Prostate gland (tissue), 2 donors: Measurements from ENCODE around the gene BMPER. TPM values are rescaled to one million over a fixed set of nuclear protein-coding genes. Genes with fewer than 3 reads are reported as not detected.

Source experiments
- DNase-seq: peaks from one replicate; pipeline ENCODE4 v3.0.0-alpha.2; 2019; ENCODE audit warnings: low spot score
- H3K27ac ChIP-seq, 2 donors: fragments of 200-600 bp; sonication (generic); 2 replicates each; pipeline ENCODE4 v1.5.1; 2017 to 2019
- H3K27me3 ChIP-seq: fragments of 200-600 bp; sonication (generic); replicated peaks from 2 replicates; pipeline ENCODE4 v1.5.1; 2019; ENCODE audit not compliant: insufficient read depth
- H3K36me3 ChIP-seq, 2 donors: fragments of 200-600 bp; sonication (generic); 1 replicate in 1 of 2; 2 replicates in 1 of 2; pipeline versions ENCODE4 v1.5.1 to v1.8.1; 2017 to 2019
- H3K4me1 ChIP-seq: fragments of 200-600 bp; sonication (generic); replicated peaks from 2 replicates; pipeline ENCODE4 v1.5.1; 2019
- H3K4me3 ChIP-seq, 2 donors: fragments of 200-600 bp; sonication (generic); 2 replicates each; pipeline ENCODE4 v1.5.1; 2017 to 2019
- H3K9me3 ChIP-seq: fragments of 200-600 bp; sonication (generic); 2 replicates; pipeline ENCODE4 v1.5.1; 2017
- POLR2A ChIP-seq: fragments of 450-650 bp; IDR thresholded peaks from one replicate; pipeline ENCODE4 v1.6.1; 2016; ENCODE audit warnings: antibody characterized with exemption, mild to moderate bottlenecking
- POLR2AphosphoS5 ChIP-seq: sonication (generic); formaldehyde crosslinking; IDR thresholded peaks from one replicate; pipeline ENCODE4 v1.6.1; 2017; ENCODE audit warnings: antibody characterized with exemption
- WGBS: methylation state at CpG from one replicate; pipeline ENCODE4 v1.1.5; 2018; 5-methylcytosine and 5-hydroxymethylcytosine counted together
- intact Hi-C: fragments of 100-400 bp; cut with DNase I; formaldehyde crosslinking; loops from one replicate; pipeline ENCODE4 v1.14.2; 2022
- total RNA-seq, 2 donors: library from RNA; depleted of rRNA; stranded (reverse); fragments of >200 nt; gene quantifications; one replicate each; pipeline ENCODE4 v1.1.0, GENCODE V29; 2016
- TF ChIP-seq, protein P1 (sequence below), 4 experiments: fragments of 200-600 bp in 2 of 4; fragments of 450-650 bp in 2 of 4; sonication (generic) in 2 of 4; IDR thresholded peaks; 1 replicate in 3 of 4; 2 replicates in 1 of 4; pipeline ENCODE4 v1.5.1; 2016 to 2019; ENCODE audit warnings: antibody characterized with exemption in 4 of 4, mild to moderate bottlenecking in 2 of 4, moderate library complexity in 2 of 4

Gene BMPER
- total RNA-seq, 2 donors from 2014 or later: 4.5 to 8.4 TPM

GRCh38 chr7:34031156-34031555 lies 125.8 kb downstream of the BMPER start:
- Histone ChIP-seq H3K9me3 (no peaks in the 10 kb centered on the region), H3K4me3 (no peak overlapping the region), H3K27me3 (no peaks in the 10 kb centered on the region), H3K4me1 (no peaks in the 10 kb centered on the region), H3K27ac (no peak overlapping the region), H3K36me3 (no peaks in the 10 kb centered on the region)
- no peak for TF ChIP-seq POLR2A
- TF ChIP-seq, protein P1, sequence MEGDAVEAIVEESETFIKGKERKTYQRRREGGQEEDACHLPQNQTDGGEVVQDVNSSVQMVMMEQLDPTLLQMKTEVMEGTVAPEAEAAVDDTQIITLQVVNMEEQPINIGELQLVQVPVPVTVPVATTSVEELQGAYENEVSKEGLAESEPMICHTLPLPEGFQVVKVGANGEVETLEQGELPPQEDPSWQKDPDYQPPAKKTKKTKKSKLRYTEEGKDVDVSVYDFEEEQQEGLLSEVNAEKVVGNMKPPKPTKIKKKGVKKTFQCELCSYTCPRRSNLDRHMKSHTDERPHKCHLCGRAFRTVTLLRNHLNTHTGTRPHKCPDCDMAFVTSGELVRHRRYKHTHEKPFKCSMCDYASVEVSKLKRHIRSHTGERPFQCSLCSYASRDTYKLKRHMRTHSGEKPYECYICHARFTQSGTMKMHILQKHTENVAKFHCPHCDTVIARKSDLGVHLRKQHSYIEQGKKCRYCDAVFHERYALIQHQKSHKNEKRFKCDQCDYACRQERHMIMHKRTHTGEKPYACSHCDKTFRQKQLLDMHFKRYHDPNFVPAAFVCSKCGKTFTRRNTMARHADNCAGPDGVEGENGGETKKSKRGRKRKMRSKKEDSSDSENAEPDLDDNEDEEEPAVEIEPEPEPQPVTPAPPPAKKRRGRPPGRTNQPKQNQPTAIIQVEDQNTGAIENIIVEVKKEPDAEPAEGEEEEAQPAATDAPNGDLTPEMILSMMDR (IDR thresholded peaks at IDR 0.05): no peak
- TF ChIP-seq POLR2AphosphoS5: no peak
- no peak for DNase-seq
- 80% methylated on average over 2 of the region's 2 CpGs for WGBS
- intact Hi-C loops: no loop called here

- Histone ChIP-seq H3K4me3 (no peak overlapping the region), H3K9me3 (no peaks in the 10 kb centered on the region), H3K4me1 (no peaks in the 10 kb centered on the region), H3K27me3 (no peaks in the 10 kb centered on the region), H3K36me3 (no peaks in the 10 kb centered on the region), H3K27ac (no peak overlapping the region)
- WGBS: 27% methylated on average over 1 of the region's 1 CpG
- no peak for DNase-seq
- TF ChIP-seq, protein P1 (IDR thresholded peaks at IDR 0.05): no peak
- no peak for TF ChIP-seq POLR2A
- no peak for TF ChIP-seq POLR2AphosphoS5
- intact Hi-C loops: no loop called here
Measured at GRCh38 chr7:34034728-34035127, 129.4 kb downstream of the BMPER start.

GRCh38 chr7:34036051-34036920 lies 130.9 kb downstream of the BMPER start:
- no peaks in the 10 kb centered on the region for H3K9me3 ChIP-seq
- no peak overlapping the region for H3K4me3 ChIP-seq
- H3K36me3 ChIP-seq: no peaks in the 10 kb centered on the region
- DNase-seq: no peak
- intact Hi-C loops: no loop called here
- H3K27ac ChIP-seq: no peak overlapping the region
- 54% methylated on average over 8 of the region's 8 CpGs for WGBS
- no peaks in the 10 kb centered on the region for H3K4me1 ChIP-seq
- no peak for TF ChIP-seq POLR2AphosphoS5
- TF ChIP-seq, protein P1 (IDR thresholded peaks at IDR 0.05): no peak
- no peaks in the 10 kb centered on the region for H3K27me3 ChIP-seq

DNA sequence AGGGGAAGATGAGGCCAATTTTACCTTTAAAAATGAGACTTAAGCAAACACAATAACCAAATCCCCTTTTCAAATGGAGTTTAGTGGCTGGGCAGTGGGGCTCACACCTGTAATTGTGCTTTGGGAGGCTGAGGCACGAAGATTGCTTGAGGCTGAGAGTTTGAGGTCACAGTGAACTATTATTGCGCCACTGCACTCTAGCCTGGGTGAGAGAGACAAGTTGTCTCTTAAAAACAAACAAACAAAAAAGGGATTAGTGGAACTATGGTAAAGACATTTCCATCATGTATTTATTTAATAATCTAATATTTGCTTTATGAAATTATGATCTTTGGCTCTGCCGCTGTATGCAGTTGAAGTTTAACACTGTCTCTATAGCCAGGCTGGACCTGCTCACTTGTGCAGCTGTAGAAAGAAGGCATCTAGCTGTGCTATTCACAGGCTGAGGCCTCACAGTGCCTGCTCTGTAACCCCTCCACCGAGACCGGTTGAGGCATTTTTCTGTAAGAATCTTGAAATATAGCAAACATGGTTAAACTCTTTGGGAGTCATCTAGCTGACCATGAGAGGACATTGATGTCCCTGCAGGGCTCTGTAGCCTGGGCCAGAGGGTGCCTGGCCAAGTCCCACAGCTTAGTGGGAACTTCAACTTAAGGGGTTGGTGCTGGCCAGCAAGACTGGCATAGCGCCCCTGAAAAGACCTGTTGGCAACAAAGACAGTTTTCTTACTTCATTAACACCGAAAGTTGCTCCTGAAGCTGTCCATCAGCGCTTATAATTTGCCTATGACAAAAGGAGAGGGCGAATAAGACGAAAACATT lies 131.8 kb downstream of the BMPER start:
- no peak for DNase-seq
- H3K4me1 ChIP-seq: no peaks in the 10 kb centered on the region
- H3K4me3 ChIP-seq: no peak overlapping the region
- H3K27me3 ChIP-seq: no peaks in the 10 kb centered on the region
- WGBS: 88% methylated on average over 10 of the region's 10 CpGs
- intact Hi-C loops: no loop called here
- no peaks in the 10 kb centered on the region for H3K36me3 ChIP-seq
- no peaks in the 10 kb centered on the region for H3K9me3 ChIP-seq
- no peak overlapping the region for H3K27ac ChIP-seq
- no peak for TF ChIP-seq POLR2A
- peak; percentile 43 for TF ChIP-seq POLR2AphosphoS5

- no peaks in the 10 kb centered on the region for H3K36me3 ChIP-seq
- TF ChIP-seq POLR2AphosphoS5 (no peak), POLR2A (no peak)
- TF ChIP-seq, protein P1 (IDR thresholded peaks at IDR 0.05): no peak
- 82% methylated on average over 3 of the region's 3 CpGs for WGBS
- H3K4me1 ChIP-seq: no peaks in the 10 kb centered on the region
- DNase-seq: no peak
- no peak overlapping the region for H3K4me3 ChIP-seq
- H3K27ac ChIP-seq: no peak overlapping the region
- H3K27me3 ChIP-seq: no peaks in the 10 kb centered on the region
- intact Hi-C loops: no loop called here
- H3K9me3 ChIP-seq: no peaks in the 10 kb centered on the region
Measured at GRCh38 chr7:34038816-34039470, 133.6 kb downstream of the BMPER start.
